Right lobe of liver (tissue), 6 donors: ENCODE measurements around the gene PPP1R27. TPM values are rescaled to one million over a fixed set of nuclear protein-coding genes. Genes with fewer than 3 reads are reported as not detected.

ENCODE experiments used
- ATAC-seq, 4 donors: fragments of 200-7000 bp; cut with Tn5 transposase; one replicate each; pipeline ENCODE4 v1.9.1; 2020; ENCODE audit warnings: mild to moderate bottlenecking in 4 of 4, moderate library complexity in 4 of 4
- DNase-seq, 3 donors: peaks; one replicate each; pipeline ENCODE4 v3.0.0-alpha.2; 2020
- H3K27ac ChIP-seq, 3 donors: fragments of 200-600 bp; one replicate each; pipeline ENCODE4 v1.8.0; 2022
- H3K27me3 ChIP-seq, 2 donors: fragments of 200-600 bp; one replicate each; pipeline ENCODE4 v1.8.0; 2022
- H3K36me3 ChIP-seq, 4 donors: fragments of 200-600 bp; sonication (generic) in 1 of 4; one replicate each; pipeline versions ENCODE4 v1.5.1 to v1.8.0; 2017 to 2022; ENCODE audit warnings: control low read depth in 1 of 4
- H3K4me1 ChIP-seq, 4 donors: fragments of 200-600 bp; sonication (generic) in 1 of 4; one replicate each; pipeline versions ENCODE4 v1.5.1 to v1.8.0; 2017 to 2022; ENCODE audit warnings: control low read depth in 1 of 4
- H3K4me3 ChIP-seq, 3 donors: fragments of 200-600 bp; one replicate each; pipeline ENCODE4 v1.8.0; 2022
- H3K9me3 ChIP-seq, 4 donors: fragments of 200-600 bp; sonication (generic) in 1 of 4; one replicate each; pipeline versions ENCODE4 v1.5.1 to v1.8.0; 2017 to 2022; ENCODE audit warnings: control low read depth in 1 of 4
- CTCF ChIP-seq, 4 donors: fragments of 200-600 bp in 3 of 4; fragments of 450-650 bp in 1 of 4; IDR thresholded peaks; one replicate each; pipeline versions ENCODE4 v1.5.1 to v1.8.0; 2016 to 2022; ENCODE audit warnings: antibody characterized with exemption in 4 of 4, mild to moderate bottlenecking in 2 of 4
- POLR2A ChIP-seq: fragments of 450-650 bp; IDR thresholded peaks from one replicate; pipeline ENCODE4 v1.6.1; 2017; ENCODE audit warnings: antibody characterized with exemption, mild to moderate bottlenecking
- WGBS: methylation state at CpG from one replicate; pipeline ENCODE4 v1.1.6; 2018; ENCODE audit warnings: low coverage, low lambda C conversion rate; ENCODE audit not compliant: insufficient coverage; ENCODE audit errors: missing lambda C conversion rate; 5-methylcytosine and 5-hydroxymethylcytosine counted together
- intact Hi-C, 2 donors: fragments of 100-400 bp; cut with DNase I; formaldehyde crosslinking; loops; one replicate each; pipeline versions ENCODE4 v1.11.2 to v1.14.1; 2022
- total RNA-seq, 6 experiments: library from RNA; depleted of rRNA in 2 of 6; stranded (reverse); fragments of >200 nt in 2 of 6; fragmentation: NEBNext Ultra II Directional in 3 of 6; extraction: Animal tissue kit (Norgen Biotek cat#: 25700) in 3 of 6; gene quantifications; one replicate each; pipeline versions ENCODE4 v1.1.0 to v1.2.4, GENCODE V29; 2016 to 2023
- donor health status: DM: no; HTN: yes; CAD: no.
- donor health status: DM: no; HTN: no; CAD: no.
- donor health status: DM: no; HTN: no; CAD: no.
- donor health status: DM: no; HTN: yes; CAD: no.
- donor health status: DM: no; HTN: yes; CAD: no.

PPP1R27 gene
- total RNA-seq, 6 experiments from 2014 or later: 0.27 to 0.62 (median 0.40) TPM; not detected in 3

- Histone ChIP-seq H3K4me3 (peak overlapping the region; percentile 98 to 99 (median 98)), H3K36me3 (peaks cover under 1 to 43% (median 20%) of the 10 kb centered on the region in 4 donors), H3K27ac (peak overlapping the region; percentile 79 to 92 (median 80)), H3K9me3 (no peaks in the 10 kb centered on the region), H3K4me1 (peaks cover 0 to 58% (median 27%) of the 10 kb centered on the region in 4 donors), H3K27me3 (no peaks in the 10 kb centered on the region)
- DNase-seq (no peak), ATAC-seq (no peak)
- 7% methylated on average over 8 of the region's 23 CpGs for WGBS
- TF ChIP-seq POLR2A (no peak), CTCF (IDR thresholded peaks at IDR 0.05) (no peak)
- intact Hi-C loops: no loop called here
These were observed 24.4 kb upstream of the PPP1R27 start for GRCh38 chr17:81858967-81859905.

DNA sequence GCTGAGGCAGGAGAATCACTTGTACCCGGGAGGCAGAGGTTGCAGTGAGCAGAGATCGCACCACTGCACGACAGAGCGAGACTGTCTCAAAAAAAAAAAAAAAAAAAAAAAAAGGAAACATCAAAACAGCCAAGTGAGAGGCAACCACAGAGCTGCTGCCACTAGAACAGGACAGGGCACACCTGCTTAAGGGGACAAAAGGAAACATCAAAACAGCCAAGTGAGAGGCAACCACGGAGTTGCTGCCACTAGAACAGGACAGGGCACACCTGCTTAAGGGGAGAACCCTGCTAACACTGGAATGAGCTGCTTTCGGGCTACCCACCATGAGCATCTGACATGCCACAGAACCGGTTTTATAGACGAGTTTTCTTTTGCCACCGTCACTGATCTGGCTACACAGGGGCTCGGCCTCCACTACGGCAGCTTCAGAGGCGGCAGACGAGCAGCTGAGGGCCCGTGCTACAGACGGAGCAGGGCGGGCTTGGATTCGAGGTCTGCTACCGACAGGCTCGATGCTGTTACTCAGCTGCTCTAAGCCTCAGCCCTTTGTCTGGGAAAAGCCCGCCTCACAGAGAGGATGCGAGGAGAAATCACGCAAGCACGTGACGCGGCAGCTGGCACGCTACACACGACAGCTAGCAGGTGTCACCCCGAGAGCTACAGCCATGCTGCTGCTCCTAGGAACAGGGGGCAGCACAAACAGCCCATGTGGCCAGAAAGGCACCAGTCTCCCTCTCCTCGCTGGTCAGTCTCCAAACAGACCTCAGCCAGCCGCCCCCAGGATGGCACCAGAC is 23.5 kb upstream of the PPP1R27 start:
- Histone ChIP-seq H3K36me3 (peaks cover 5 to 51% (median 26%) of the 10 kb centered on the region in 4 donors), H3K4me3 (peak overlapping the region; percentile 98 to 99 (median 98)), H3K4me1 (peaks cover 0 to 49% (median 26%) of the 10 kb centered on the region in 4 donors), H3K9me3 (no peaks in the 10 kb centered on the region), H3K27me3 (no peaks in the 10 kb centered on the region), H3K27ac (no peak overlapping the region)
- ATAC-seq (no peak), DNase-seq (peak in 2 of 3 donors; percentile 53 to 63)
- TF ChIP-seq POLR2A: no peak
- no peak for TF ChIP-seq CTCF (IDR thresholded peaks at IDR 0.05)
- 33% methylated on average over 19 of the region's 30 CpGs for WGBS
- intact Hi-C loops: no loop called here

- peak; percentile 44 to 80 (median 75) for DNase-seq
- no peaks in the 10 kb centered on the region for H3K27me3 ChIP-seq
- peak; percentile 57 to 89 (median 70) for ATAC-seq
- peak overlapping the region in 1 of 3 donors; percentile 53 for H3K27ac ChIP-seq
- H3K36me3 ChIP-seq: peaks cover 18 to 81% (median 41%) of the 10 kb centered on the region in 4 donors
- TF ChIP-seq POLR2A: peak; percentile 31
- TF ChIP-seq CTCF (IDR thresholded peaks at IDR 0.05): peak in 2 of 4 donors; percentile 40 to 57
- 34% methylated on average over 12 of the region's 29 CpGs for WGBS
- peaks cover 0 to 33% (median 17%) of the 10 kb centered on the region in 4 donors for H3K4me1 ChIP-seq
- intact Hi-C loops: no loop called here
- no peaks in the 10 kb centered on the region for H3K9me3 ChIP-seq
- no peak overlapping the region for H3K4me3 ChIP-seq
These were observed 20.3 kb upstream of the PPP1R27 start for GRCh38 chr17:81854974-81855774.

- no peaks in the 10 kb centered on the region for H3K27me3 ChIP-seq
- no peak overlapping the region for H3K4me3 ChIP-seq
- 100% methylated on average over 3 of the region's 12 CpGs for WGBS
- ATAC-seq: no peak
- TF ChIP-seq CTCF (IDR thresholded peaks at IDR 0.05) (no peak), POLR2A (no peak)
- intact Hi-C loops: no loop called here
- H3K4me1 ChIP-seq: peaks cover 0 to 13% (median 7%) of the 10 kb centered on the region in 4 donors
- H3K27ac ChIP-seq: no peak overlapping the region
- peaks cover 14 to 88% (median 45%) of the 10 kb centered on the region in 4 donors for H3K36me3 ChIP-seq
- no peak for DNase-seq
- no peaks in the 10 kb centered on the region for H3K9me3 ChIP-seq
These were observed 17.4 kb upstream of the PPP1R27 start for GRCh38 chr17:81852237-81852636.
